Fibroblast of upper back skin (primary cell): ENCODE measurements around the gene ZSWIM9.

Source experiments
- DNase-seq: peaks from one replicate; pipeline ENCODE4 v3.0.0-alpha.2; 2013

ZSWIM9 gene

GRCh38 chr19:48176226-48176625, 5.7 kb downstream of the ZSWIM9 start:
- DNase-seq: no peak

- DNase-seq: no peak
Measured at GRCh38 chr19:48181505-48181904, 11.0 kb downstream of the ZSWIM9 start.

GRCh38 chr19:48182434-48182833, 12.0 kb downstream of the ZSWIM9 start:
- DNase-seq: no peak

GRCh38 chr19:48183356-48183755, 12.9 kb downstream of the ZSWIM9 start:
- no peak for DNase-seq

- no peak for DNase-seq
Measured at GRCh38 chr19:48186015-48186414, 15.5 kb downstream of the ZSWIM9 start.

GRCh38 chr19:48186541-48186991, 16.1 kb downstream of the ZSWIM9 start:
- DNase-seq: no peak

- DNase-seq: peak; percentile 29
Measured at GRCh38 chr19:48190288-48190884, 19.9 kb downstream of the ZSWIM9 start.

- no peak for DNase-seq
Measured at GRCh38 chr19:48190885-48191284, 20.4 kb downstream of the ZSWIM9 start.

- no peak for DNase-seq
Measured at GRCh38 chr19:48192750-48193149, 22.3 kb downstream of the ZSWIM9 start.

- DNase-seq: no peak
Measured at GRCh38 chr19:48194041-48194843, 23.8 kb downstream of the ZSWIM9 start.

GRCh38 chr19:48194844-48195830, 24.7 kb downstream of the ZSWIM9 start:
- no peak for DNase-seq

GRCh38 chr19:48196321-48196763, 25.9 kb downstream of the ZSWIM9 start:
- no peak for DNase-seq

GRCh38 chr19:48196933-48197665, 26.6 kb downstream of the ZSWIM9 start:
- DNase-seq: peak; percentile 6

GRCh38 chr19:48203222-48203793, 32.8 kb downstream of the ZSWIM9 start:
- DNase-seq: no peak

GRCh38 chr19:48203794-48204628, 33.5 kb downstream of the ZSWIM9 start:
- peak; percentile 95 for DNase-seq

GRCh38 chr19:48206397-48207093, 36.1 kb downstream of the ZSWIM9 start:
- no peak for DNase-seq

GRCh38 chr19:48210005-48210404, 39.5 kb downstream of the ZSWIM9 start:
- DNase-seq: no peak

- DNase-seq: no peak
Measured at GRCh38 chr19:48213959-48214358, 43.5 kb downstream of the ZSWIM9 start.

GRCh38 chr19:48216933-48217332, 46.5 kb downstream of the ZSWIM9 start:
- no peak for DNase-seq

- DNase-seq: peak; percentile 28
Measured at GRCh38 chr19:48218997-48219396, 48.5 kb downstream of the ZSWIM9 start.
